OCI-LY7 (cell line): ENCODE results near the gene ATP8B1.

ENCODE experiments used
- EZH2phosphoT487 ChIP-seq: fragments of 200-600 bp; sonication (generic); IDR thresholded peaks from 2 replicates; pipeline ENCODE4 v1.6.1; 2018; ENCODE audit warnings: low read depth, borderline replicate concordance, mild to moderate bottlenecking, mixed run types, antibody characterized with exemption, low read length, moderate library complexity, mixed read lengths
- TF ChIP-seq, protein P1 (sequence below): fragments of 200-600 bp; sonication (generic); conservative IDR thresholded peaks from 2 replicates; pipeline ENCODE4 v1.5.1; 2014; ENCODE audit warnings: mild to moderate bottlenecking, antibody characterized with exemption, low read length, moderate library complexity, mixed read lengths

GRCh38 chr18:57648414-57648813, 154.7 kb downstream of the ATP8B1 start:
- no peak for TF ChIP-seq EZH2phosphoT487
- TF ChIP-seq, protein P1, sequence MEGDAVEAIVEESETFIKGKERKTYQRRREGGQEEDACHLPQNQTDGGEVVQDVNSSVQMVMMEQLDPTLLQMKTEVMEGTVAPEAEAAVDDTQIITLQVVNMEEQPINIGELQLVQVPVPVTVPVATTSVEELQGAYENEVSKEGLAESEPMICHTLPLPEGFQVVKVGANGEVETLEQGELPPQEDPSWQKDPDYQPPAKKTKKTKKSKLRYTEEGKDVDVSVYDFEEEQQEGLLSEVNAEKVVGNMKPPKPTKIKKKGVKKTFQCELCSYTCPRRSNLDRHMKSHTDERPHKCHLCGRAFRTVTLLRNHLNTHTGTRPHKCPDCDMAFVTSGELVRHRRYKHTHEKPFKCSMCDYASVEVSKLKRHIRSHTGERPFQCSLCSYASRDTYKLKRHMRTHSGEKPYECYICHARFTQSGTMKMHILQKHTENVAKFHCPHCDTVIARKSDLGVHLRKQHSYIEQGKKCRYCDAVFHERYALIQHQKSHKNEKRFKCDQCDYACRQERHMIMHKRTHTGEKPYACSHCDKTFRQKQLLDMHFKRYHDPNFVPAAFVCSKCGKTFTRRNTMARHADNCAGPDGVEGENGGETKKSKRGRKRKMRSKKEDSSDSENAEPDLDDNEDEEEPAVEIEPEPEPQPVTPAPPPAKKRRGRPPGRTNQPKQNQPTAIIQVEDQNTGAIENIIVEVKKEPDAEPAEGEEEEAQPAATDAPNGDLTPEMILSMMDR, result no peak
